HL-60 (cell line): ENCODE data around the gene HEMK1.

Source experiments
- DNase-seq, 2 experiments: peaks; one replicate each; pipeline ENCODE4 v3.0.0-alpha.2; 2010 to 2020; ENCODE audit warnings: low read depth in 1 of 2, low spot score in 1 of 2
- H3K27ac ChIP-seq: fragments of 250-450 bp; sonication (Bioruptor Pico); replicated peaks from 2 replicates; pipeline ENCODE4 v1.5.1; 2020; ENCODE audit warnings: mild to moderate bottlenecking, moderate library complexity
- H3K27me3 ChIP-seq: fragments of 250-450 bp; sonication (Bioruptor Pico); 2 replicates; pipeline ENCODE4 v1.5.1; 2021; ENCODE audit warnings: mild to moderate bottlenecking, moderate library complexity; ENCODE audit not compliant: insufficient read depth, poor library complexity, severe bottlenecking
- H3K4me3 ChIP-seq: replicated peaks from 2 replicates; pipeline ENCODE4 v1.5.1; 2011; ENCODE audit warnings: mild to moderate bottlenecking, control low read depth, low read length; ENCODE audit not compliant: insufficient read depth
- CTCF ChIP-seq: IDR thresholded peaks from one replicate; pipeline ENCODE4 v1.5.1; 2011; ENCODE audit warnings: low read length, control low read depth, inconsistent platforms; ENCODE audit not compliant: insufficient read depth
- GABPA ChIP-seq: IDR thresholded peaks from 2 replicates; pipeline ENCODE4 v1.6.1; 2012; ENCODE audit warnings: low read depth
- POLR2AphosphoS5 ChIP-seq: IDR thresholded peaks from 2 replicates; pipeline ENCODE4 v1.6.1; 2012; ENCODE audit warnings: low read depth
- REST ChIP-seq: IDR thresholded peaks from 2 replicates; pipeline ENCODE4 v1.6.1; 2012; ENCODE audit warnings: low read depth; ENCODE audit not compliant: insufficient replicate concordance
- SPI1 ChIP-seq: IDR thresholded peaks from 2 replicates; pipeline ENCODE4 v1.6.1; 2012; ENCODE audit warnings: low read depth, mild to moderate bottlenecking, borderline replicate concordance

Gene HEMK1

GRCh38 chr3:50532062-50532705, 37.1 kb upstream of the HEMK1 start:
- H3K27ac ChIP-seq = no peak overlapping the region

GRCh38 chr3:50533316-50533715, 36.0 kb upstream of the HEMK1 start:
- Histone ChIP-seq H3K27ac (no peak overlapping the region), H3K4me3 (no peak overlapping the region), H3K27me3 (peaks cover 14% of the 10 kb centered on the region)
- TF ChIP-seq CTCF = no peak
- no peak for TF ChIP-seq REST
- no peak for TF ChIP-seq GABPA
- TF ChIP-seq SPI1 = no peak
- no peak for TF ChIP-seq POLR2AphosphoS5
- no peak for DNase-seq

More at GRCh38 chr3:50532062-50532705, 37.1 kb upstream of the HEMK1 start:
- H3K4me3 ChIP-seq = no peak overlapping the region
- H3K27me3 ChIP-seq = peaks cover 14% of the 10 kb centered on the region
- no peak for TF ChIP-seq POLR2AphosphoS5
- no peak for TF ChIP-seq CTCF
- TF ChIP-seq SPI1 = no peak
- TF ChIP-seq REST = no peak
- no peak for TF ChIP-seq GABPA
- DNase-seq = no peak

- no peak overlapping the region for H3K4me3 ChIP-seq
- H3K27ac ChIP-seq = no peak overlapping the region
- DNase-seq = no peak
- H3K27me3 ChIP-seq = peaks cover 19% of the 10 kb centered on the region
- TF ChIP-seq POLR2AphosphoS5 (no peak), REST (no peak), CTCF (no peak), GABPA (no peak), SPI1 (no peak)
Measured at GRCh38 chr3:50533807-50534461, 35.4 kb upstream of the HEMK1 start.
